H1 (cell line): ENCODE data around the gene DIRAS2. TPM values are rescaled to one million over a fixed set of nuclear protein-coding genes. Genes with fewer than 3 reads are reported as not detected.

ENCODE experiments used
- polyA plus RNA-seq, 7 experiments: library from polyadenylated mRNA; depleted of rRNA in 3 of 7; stranded (reverse) in 5 of 7; unstranded in 2 of 7; fragments of >200 nt in 5 of 7; fragments of 200-250 nt in 2 of 7; gene quantifications; 1 replicate in 5 of 7; 2 replicates in 1 of 7; 4 replicates in 1 of 7; pipeline versions ENCODE4 v1.2.1 to v1.2.3, GENCODE V29; 2011 to 2013; ENCODE audit warnings: missing spikeins in 2 of 7, mixed read lengths in 2 of 7
- total RNA-seq: library from RNA; stranded (reverse); fragmentation: NEBNext Ultra II Directional; extraction: Animal tissue kit (Norgen Biotek cat#: 25700); gene quantifications from 2 replicates; pipeline ENCODE4 v1.2.1, GENCODE V29; 2021

The DIRAS2 gene
- total and polyA plus RNA-seq, 2 of the 8 experiments (the other 6 are each of a cell fraction or from before 2014, with no cell fraction given): 0.06 to 0.15 TPM

Other genes starting within 250 kb of the DIRAS2 start
- 4.4 and 5.6 TPM in 2 replicates for gene SYK, start 159.0 kb upstream of the DIRAS2 start, total RNA-seq
- 1.5 and 1.9 TPM in 2 replicates for gene SYK, start 159.0 kb upstream of the DIRAS2 start, polyA plus RNA-seq (2011; rRNA removed)